HG02870 (cell line): ENCODE data around the gene GPX1.

ENCODE experiments used
- ATAC-seq: cut with Tn5 transposase; IDR thresholded peaks from one replicate; pipeline ENCODE4 v1.9.1; 2021; ENCODE audit warnings: mild to moderate bottlenecking, moderate library complexity; ENCODE audit not compliant: unreplicated experiment

The GPX1 gene

DNA sequence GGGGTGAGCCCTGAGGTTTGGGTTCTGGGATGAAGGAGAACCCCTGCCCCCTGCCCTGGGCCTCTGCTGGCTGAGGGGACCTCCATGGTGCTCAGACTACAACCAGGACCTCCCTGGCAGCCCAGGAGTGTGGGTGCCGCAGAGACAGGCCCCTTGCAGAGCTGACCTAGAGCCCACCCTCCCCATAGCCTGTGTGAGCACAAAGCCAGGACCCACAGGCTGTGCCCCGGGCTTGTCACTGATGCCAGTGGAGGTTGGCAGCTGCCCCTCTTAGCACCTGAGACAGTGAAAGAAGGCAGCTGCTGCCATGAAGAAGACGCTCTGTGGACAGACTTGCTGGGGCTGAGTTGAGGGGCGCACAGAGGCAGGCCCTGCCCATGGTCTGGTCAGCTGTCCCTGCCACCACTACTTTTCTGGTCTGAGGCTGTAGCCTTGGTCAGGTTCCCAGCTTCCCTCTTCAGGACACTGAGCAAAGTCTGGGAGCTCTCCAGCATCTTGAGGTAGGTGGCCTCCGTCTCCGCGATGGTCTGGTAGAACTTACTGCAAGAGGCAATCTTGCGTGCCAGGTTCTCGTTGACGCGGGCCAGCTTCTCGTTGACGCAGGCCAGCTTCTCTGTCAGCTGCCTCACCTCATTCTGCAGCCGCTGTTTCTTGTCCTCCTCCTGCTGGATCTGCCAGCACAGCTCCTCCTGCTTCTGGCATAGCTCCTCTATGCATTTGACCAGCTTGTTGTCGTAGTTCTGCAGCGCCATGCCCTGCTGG is 41.3 kb downstream of the GPX1 start:
- no peak for ATAC-seq

DNA sequence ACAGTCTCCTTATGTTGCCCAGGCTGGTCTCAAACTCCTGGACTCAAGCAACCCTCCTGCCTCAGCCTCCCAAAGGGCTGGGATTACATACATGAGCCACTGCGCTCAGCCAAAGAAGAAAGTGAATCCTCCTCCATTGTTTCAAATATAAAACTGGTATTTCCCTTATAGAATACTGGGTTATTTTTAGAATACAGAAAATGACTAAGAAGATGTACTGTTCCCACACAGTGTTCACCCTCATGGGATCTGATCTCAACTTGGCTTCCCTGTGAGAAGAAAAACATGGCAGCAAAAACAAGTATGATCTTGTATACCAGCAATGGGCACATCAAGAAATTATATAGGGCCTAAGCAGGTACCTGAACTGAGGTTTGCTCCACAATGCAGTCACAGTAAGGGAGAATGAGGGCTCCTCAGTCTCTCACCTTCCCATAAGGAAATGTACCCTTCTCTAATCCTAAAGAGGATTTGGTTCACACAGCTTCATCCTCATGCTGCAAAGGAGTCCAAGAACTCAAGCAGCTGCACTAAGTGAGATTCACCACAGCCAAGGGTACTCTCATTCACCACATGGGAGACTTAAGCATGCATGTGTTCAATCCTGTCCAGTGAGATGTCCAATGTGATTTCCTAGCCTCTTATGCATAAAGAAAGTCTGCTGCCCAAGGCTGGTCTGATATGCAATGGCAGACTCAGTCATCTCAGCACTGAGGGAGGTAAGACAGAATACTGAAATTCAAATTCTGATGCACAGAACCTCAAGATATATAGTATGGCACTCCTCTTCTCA is 44.1 kb downstream of the GPX1 start:
- no peak for ATAC-seq

DNA sequence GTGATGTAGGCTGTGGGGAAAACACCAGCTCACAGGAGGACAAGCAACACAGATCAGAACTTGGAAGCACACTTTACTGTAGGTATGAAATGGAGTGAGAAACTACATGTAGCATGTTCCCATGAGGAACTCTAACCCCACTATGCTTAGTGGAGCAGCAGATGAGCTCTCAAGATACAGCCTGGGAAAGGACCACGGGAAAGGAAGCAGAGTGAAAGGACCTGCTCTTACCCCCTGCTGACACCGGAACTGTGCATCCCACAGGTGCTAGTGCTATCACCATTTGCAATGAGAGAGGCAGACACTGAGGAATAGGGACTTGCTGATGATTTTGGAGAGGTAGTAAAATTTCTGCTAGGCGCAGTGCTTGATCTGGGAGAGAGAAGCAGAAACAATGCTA is 46.9 kb downstream of the GPX1 start:
- no peak for ATAC-seq

DNA sequence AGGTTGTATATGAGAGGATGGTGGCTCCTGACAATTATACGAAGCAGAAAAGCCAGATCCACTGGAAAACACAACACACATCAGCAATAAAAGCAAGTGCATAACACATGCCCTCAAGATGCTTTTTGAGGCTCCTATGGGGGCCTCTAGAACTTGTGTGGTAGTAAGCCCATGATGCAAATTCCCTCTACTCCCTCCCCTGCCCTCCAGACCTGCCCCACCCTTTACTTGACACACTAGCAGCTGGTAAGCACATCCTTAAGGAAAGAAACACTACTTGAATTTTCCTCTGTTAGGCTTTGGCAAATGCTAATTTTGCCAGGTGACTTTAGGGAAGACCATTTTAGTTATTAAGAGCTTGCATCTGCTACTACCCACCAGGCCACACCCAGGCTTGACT is 47.5 kb downstream of the GPX1 start:
- no peak for ATAC-seq
